A673 (cell line): ENCODE data around the gene TST.

Experiments
- CTCF ChIP-seq: fragments of 300-800, 200-600 bp; sonication (generic); conservative IDR thresholded peaks from 2 replicates; pipeline ENCODE4 v1.5.1; 2017; ENCODE audit warnings: low read depth, mild to moderate bottlenecking, antibody characterized with exemption, low read length, moderate library complexity, mixed read lengths
- EZH2 ChIP-seq: fragments of 200-600 bp; sonication (generic); IDR thresholded peaks from 2 replicates; pipeline ENCODE4 v1.6.1; 2017; ENCODE audit warnings: borderline replicate concordance, low read depth, mild to moderate bottlenecking, mixed read lengths, antibody characterized with exemption, low read length; ENCODE audit not compliant: poor library complexity, severe bottlenecking

- TF ChIP-seq CTCF (no peak), EZH2 (no peak)
Measured at GRCh38 chr22:36988075-36988832, 31.0 kb downstream of the TST start.
